Trophoblast cell (in vitro differentiated cells and primary cell): ENCODE measurements around the gene TACC2.

Experiments used
- DNase-seq, 2 donors: peaks; one replicate each; pipeline ENCODE4 v3.0.0-alpha.2; 2016
- H2AFZ ChIP-seq: 2 replicates; pipeline ENCODE4 v1.6.1; 2013; ENCODE audit warnings: low read length, moderate library complexity, mild to moderate bottlenecking; ENCODE audit not compliant: insufficient read depth, poor library complexity
- H2AK5ac ChIP-seq: 2 replicates; pipeline ENCODE4 v1.6.1; 2013; ENCODE audit warnings: mild to moderate bottlenecking, low read length
- H2BK120ac ChIP-seq: 2 replicates; pipeline ENCODE4 v1.6.1; 2013; ENCODE audit warnings: low read length, mild to moderate bottlenecking, moderate library complexity; ENCODE audit not compliant: insufficient read depth, poor library complexity
- H2BK12ac ChIP-seq: 2 replicates; pipeline ENCODE4 v1.6.1; 2013; ENCODE audit warnings: mild to moderate bottlenecking, low read length, moderate library complexity
- H2BK5ac ChIP-seq: 2 replicates; pipeline ENCODE4 v1.6.1; 2013; ENCODE audit warnings: low read length, low read depth, moderate library complexity, mild to moderate bottlenecking; ENCODE audit not compliant: poor library complexity
- H3K14ac ChIP-seq: 2 replicates; pipeline ENCODE4 v1.6.1; 2013; ENCODE audit warnings: mild to moderate bottlenecking, low read length
- H3K18ac ChIP-seq: 2 replicates; pipeline ENCODE4 v1.6.1; 2013; ENCODE audit warnings: mild to moderate bottlenecking, low read length
- H3K23ac ChIP-seq: 2 replicates; pipeline ENCODE4 v1.6.1; 2013; ENCODE audit warnings: low read length
- H3K27ac ChIP-seq: 2 replicates; pipeline ENCODE4 v1.5.1; 2013; ENCODE audit warnings: low read depth, mild to moderate bottlenecking, inconsistent platforms, low read length, moderate library complexity
- H3K27me3 ChIP-seq: 2 replicates; pipeline ENCODE4 v1.6.1; 2013; ENCODE audit warnings: inconsistent platforms, mild to moderate bottlenecking, low read length, moderate library complexity; ENCODE audit not compliant: insufficient read depth
- H3K36me3 ChIP-seq, 2 experiments: 1 replicate in 1 of 2; 2 replicates in 1 of 2; pipeline ENCODE4 v1.6.1; 2013; ENCODE audit warnings: low read length in 2 of 2, mild to moderate bottlenecking in 2 of 2, moderate library complexity in 1 of 2; ENCODE audit not compliant: insufficient read depth in 2 of 2, control insufficient read depth in 1 of 2
- H3K4ac ChIP-seq: 2 replicates; pipeline ENCODE4 v1.6.1; 2013; ENCODE audit warnings: low read depth, mild to moderate bottlenecking, low read length, moderate library complexity
- H3K4me1 ChIP-seq, 2 experiments: 1 replicate in 1 of 2; 2 replicates in 1 of 2; pipeline ENCODE4 v1.6.1; 2013; ENCODE audit warnings: low read length in 2 of 2, mild to moderate bottlenecking in 2 of 2, moderate library complexity in 1 of 2; ENCODE audit not compliant: insufficient read depth in 2 of 2, control insufficient read depth in 1 of 2
- H3K4me2 ChIP-seq: 2 replicates; pipeline ENCODE4 v1.6.1; 2013; ENCODE audit warnings: inconsistent platforms, mild to moderate bottlenecking, low read length, moderate library complexity
- H3K4me3 ChIP-seq: 2 replicates; pipeline ENCODE4 v1.5.1; 2013; ENCODE audit warnings: mild to moderate bottlenecking, low read depth, low read length, inconsistent platforms
- H3K79me1 ChIP-seq: one replicate; pipeline ENCODE4 v1.6.1; 2013; ENCODE audit warnings: low read length
- H3K79me2 ChIP-seq: 2 replicates; pipeline ENCODE4 v1.6.1; 2013; ENCODE audit warnings: low read length, mild to moderate bottlenecking; ENCODE audit not compliant: control insufficient read depth, insufficient read depth, poor library complexity
- H3K9ac ChIP-seq: 2 replicates; pipeline ENCODE4 v1.6.1; 2013; ENCODE audit warnings: mild to moderate bottlenecking, low read length
- H3K9me3 ChIP-seq: 2 replicates; pipeline ENCODE4 v1.6.1; 2013; ENCODE audit warnings: low read depth, mild to moderate bottlenecking, control low read depth, inconsistent platforms, low read length; ENCODE audit not compliant: insufficient read depth
- H4K12ac ChIP-seq: 2 replicates; pipeline ENCODE4 v1.6.1; 2013; ENCODE audit warnings: low read depth, mild to moderate bottlenecking, low read length, moderate library complexity
- H4K8ac ChIP-seq: 2 replicates; pipeline ENCODE4 v1.6.1; 2013; ENCODE audit warnings: low read depth, mild to moderate bottlenecking, low read length, moderate library complexity
- H4K91ac ChIP-seq: one replicate; pipeline ENCODE4 v1.6.1; 2013; ENCODE audit warnings: low read depth, mild to moderate bottlenecking, low read length, moderate library complexity
- WGBS: extraction: QIAGEN DNeasy Blood & Tissue Kit; methylation state at CpG from one replicate; pipeline ENCODE4 v1.1.7; 2013; ENCODE audit warnings: missing lambda C conversion rate; ENCODE audit not compliant: insufficient read length, insufficient coverage; ENCODE audit errors: extremely low coverage; 5-methylcytosine and 5-hydroxymethylcytosine counted together

TACC2 gene

GRCh38 chr10:122159141-122159970 is 170.4 kb downstream of the TACC2 start:
- Histone ChIP-seq H2BK5ac (no peak overlapping the region), H3K4ac (no peak overlapping the region), H3K14ac (no peak overlapping the region), H3K18ac (no peak overlapping the region), H3K79me1 (no peaks in the 10 kb centered on the region), H3K9ac (no peak overlapping the region), H2AK5ac (no peak overlapping the region), H3K4me3 (no peak overlapping the region), H3K4me2 (no peak overlapping the region), H3K27ac (no peak overlapping the region), H3K27me3 (peaks cover 10% of the 10 kb centered on the region), H2BK12ac (no peak overlapping the region), H2BK120ac (no peak overlapping the region), H3K4me1 (peaks cover 6 to 16% of the 10 kb centered on the region in 2 experiments), H4K8ac (no peak overlapping the region), H3K36me3 (no peaks in the 10 kb centered on the region), H2AFZ (no peak overlapping the region), H3K23ac (no peak overlapping the region), H4K91ac (no peak overlapping the region), H4K12ac (no peak overlapping the region), H3K9me3 (no peaks in the 10 kb centered on the region), H3K79me2 (no peaks in the 10 kb centered on the region)
- DNase-seq = no peak
- no CpG with 5 or more reads among the region's 17 CpGs for WGBS

GRCh38 chr10:122161795-122162194 is 172.8 kb downstream of the TACC2 start:
- Histone ChIP-seq H3K9ac (no peak overlapping the region), H3K4me3 (no peak overlapping the region), H3K79me2 (no peaks in the 10 kb centered on the region), H4K12ac (no peak overlapping the region), H3K23ac (no peak overlapping the region), H2AFZ (no peak overlapping the region), H3K14ac (no peak overlapping the region), H4K91ac (no peak overlapping the region), H2AK5ac (no peak overlapping the region), H3K9me3 (no peaks in the 10 kb centered on the region), H3K4me1 (peaks cover 6 to 16% of the 10 kb centered on the region in 2 experiments), H3K27ac (no peak overlapping the region), H3K79me1 (no peaks in the 10 kb centered on the region), H3K4me2 (no peak overlapping the region), H3K36me3 (no peaks in the 10 kb centered on the region), H2BK5ac (no peak overlapping the region), H3K4ac (no peak overlapping the region), H2BK120ac (no peak overlapping the region), H3K18ac (no peak overlapping the region), H4K8ac (no peak overlapping the region), H2BK12ac (no peak overlapping the region), H3K27me3 (peaks cover 17% of the 10 kb centered on the region)
- no peak for DNase-seq
- WGBS = no CpG with 5 or more reads among the region's 8 CpGs

GRCh38 chr10:122162671-122163173 is 173.8 kb downstream of the TACC2 start:
- no peaks in the 10 kb centered on the region for H3K79me1 ChIP-seq
- no peak overlapping the region for H2BK120ac ChIP-seq
- no peak overlapping the region for H3K18ac ChIP-seq
- no peaks in the 10 kb centered on the region for H3K36me3 ChIP-seq
- H3K4me3 ChIP-seq = peak overlapping the region; percentile 70
- H3K27me3 ChIP-seq = peaks cover 17% of the 10 kb centered on the region
- peaks cover 6 to 16% of the 10 kb centered on the region in 2 experiments for H3K4me1 ChIP-seq
- no peak overlapping the region for H4K12ac ChIP-seq
- no CpG with 5 or more reads among the region's 16 CpGs for WGBS
- no peak overlapping the region for H3K9ac ChIP-seq
- H3K27ac ChIP-seq = no peak overlapping the region
- H4K8ac ChIP-seq = peak overlapping the region; percentile 1
- no peaks in the 10 kb centered on the region for H3K79me2 ChIP-seq
- H3K9me3 ChIP-seq = no peaks in the 10 kb centered on the region
- DNase-seq = peak in 1 of 2 donors; percentile 9
- no peak overlapping the region for H3K4ac ChIP-seq
- H2BK5ac ChIP-seq = no peak overlapping the region
- no peak overlapping the region for H3K14ac ChIP-seq
- no peak overlapping the region for H4K91ac ChIP-seq
- no peak overlapping the region for H3K23ac ChIP-seq
- H3K4me2 ChIP-seq = peak overlapping the region; percentile 95
- no peak overlapping the region for H2BK12ac ChIP-seq
- H2AFZ ChIP-seq = peak overlapping the region; percentile 23
- no peak overlapping the region for H2AK5ac ChIP-seq

GRCh38 chr10:122163174-122164022 is 174.4 kb downstream of the TACC2 start:
- H3K4me3 ChIP-seq = peak overlapping the region; percentile 70
- peak overlapping the region; percentile 50 for H2AFZ ChIP-seq
- peak overlapping the region; percentile 1 for H4K8ac ChIP-seq
- H3K27me3 ChIP-seq = peaks cover 17% of the 10 kb centered on the region
- H2BK12ac ChIP-seq = no peak overlapping the region
- no peak overlapping the region for H3K4ac ChIP-seq
- no peak overlapping the region for H3K18ac ChIP-seq
- peak overlapping the region; percentile 95 for H3K4me2 ChIP-seq
- no CpG with 5 or more reads among the region's 89 CpGs for WGBS
- H3K79me2 ChIP-seq = no peaks in the 10 kb centered on the region
- H3K14ac ChIP-seq = peak overlapping the region; percentile 43
- H3K9ac ChIP-seq = no peak overlapping the region
- H2BK120ac ChIP-seq = no peak overlapping the region
- no peak overlapping the region for H4K91ac ChIP-seq
- H4K12ac ChIP-seq = no peak overlapping the region
- no peaks in the 10 kb centered on the region for H3K36me3 ChIP-seq
- DNase-seq = peak in 1 of 2 donors; percentile 21
- peaks cover 6 to 16% of the 10 kb centered on the region in 2 experiments for H3K4me1 ChIP-seq
- H3K27ac ChIP-seq = no peak overlapping the region
- H3K23ac ChIP-seq = no peak overlapping the region
- no peak overlapping the region for H2BK5ac ChIP-seq
- no peak overlapping the region for H2AK5ac ChIP-seq
- H3K9me3 ChIP-seq = no peaks in the 10 kb centered on the region
- H3K79me1 ChIP-seq = no peaks in the 10 kb centered on the region
